PC-9 (cell line): ENCODE measurements around the gene TSHB. TPM values are rescaled to one million over a fixed set of nuclear protein-coding genes. Genes with fewer than 3 reads are reported as not detected.
"Not testable (repeated sequence)": the region's sequence is repeated elsewhere in the genome, so short reads cannot be mapped to it uniquely, and the experiment has no call there.

Experiments used
- BruUV-seq: library from RNA; stranded (reverse); fragments of 400-500 nt; replicated peaks from 2 replicates; lab custom pipeline; 2021; lab: Mats Ljungman, UMichigan
- CTCF ChIA-PET: fragments of 300-600 bp; sonication (Branson Sonifier 250); formaldehyde crosslinking; loops from one replicate; lab custom pipeline; 2022; ENCODE audit warnings: antibody characterized with exemption; lab: Charles Lee
- POLR2A ChIA-PET: fragments of 300-600 bp; sonication (Branson Sonifier 250); formaldehyde crosslinking; loops from one replicate; lab custom pipeline; 2022; ENCODE audit warnings: antibody characterized with exemption; ENCODE audit not compliant: unreplicated experiment; lab: Charles Lee
- DNase-seq, 2 experiments: peaks; one replicate each; pipeline versions ENCODE4 v3.0.0 to v3.0.0-alpha.2; 2015 to 2022; ENCODE audit warnings: mixed read lengths in 1 of 2
- H2AFZ ChIP-seq: fragments of 200-600 bp; sonication (generic); 2 replicates; pipeline ENCODE4 v1.8.1; 2017; ENCODE audit warnings: antibody characterized with exemption
- H3F3A ChIP-seq: fragments of 200-600 bp; sonication (generic); 2 replicates; pipeline ENCODE4 v1.8.1; 2017; ENCODE audit warnings: antibody characterized with exemption, mild to moderate bottlenecking, low read depth; ENCODE audit not compliant: insufficient read depth
- H3K27ac ChIP-seq: fragments of 200-600 bp; sonication (generic); 2 replicates; pipeline ENCODE4 v1.6.1; 2016; ENCODE audit warnings: mixed run types
- H3K27me3 ChIP-seq: fragments of 200-600 bp; sonication (generic); 2 replicates; pipeline ENCODE4 v1.6.1; 2016; ENCODE audit warnings: low read depth, mixed run types; ENCODE audit not compliant: insufficient read depth
- H3K36me3 ChIP-seq: fragments of 200-600 bp; sonication (generic); 2 replicates; pipeline ENCODE4 v1.6.1; 2016; ENCODE audit warnings: low read depth, mixed run types
- H3K4me1 ChIP-seq: fragments of 200-600 bp; sonication (generic); replicated peaks from 2 replicates; pipeline ENCODE4 v1.6.1; 2016; ENCODE audit warnings: mixed run types; ENCODE audit not compliant: insufficient read depth
- H3K4me2 ChIP-seq: fragments of 200-600 bp; sonication (generic); 2 replicates; pipeline ENCODE4 v1.6.1; 2017; ENCODE audit warnings: mixed run types
- H3K4me3 ChIP-seq: fragments of 200-600 bp; sonication (generic); 2 replicates; pipeline ENCODE4 v1.6.1; 2016; ENCODE audit warnings: mixed run types
- H3K79me2 ChIP-seq: fragments of 200-600 bp; sonication (generic); 2 replicates; pipeline ENCODE4 v1.6.1; 2017; ENCODE audit warnings: low read depth, mixed run types
- H3K9me2 ChIP-seq: fragments of 200-600 bp; sonication (generic); 2 replicates; pipeline ENCODE4 v1.8.1; 2017; ENCODE audit warnings: mild to moderate bottlenecking; ENCODE audit not compliant: insufficient read depth
- H3K9me3 ChIP-seq: fragments of 200-600 bp; sonication (generic); 2 replicates; pipeline ENCODE4 v1.8.1; 2016; ENCODE audit warnings: low read depth; ENCODE audit not compliant: insufficient read depth
- H4K20me1 ChIP-seq: fragments of 200-600 bp; sonication (generic); 2 replicates; pipeline ENCODE4 v1.8.1; 2017; ENCODE audit not compliant: insufficient read depth
- CTCF ChIP-seq: fragments of 200-600 bp; sonication (generic); conservative IDR thresholded peaks from 2 replicates; pipeline ENCODE4 v1.6.1; 2017; ENCODE audit warnings: mixed run types, antibody characterized with exemption, mild to moderate bottlenecking, moderate library complexity
- EZH2 ChIP-seq: fragments of 200-600 bp; sonication (generic); IDR thresholded peaks from 2 replicates; pipeline ENCODE4 v1.8.0; 2017; ENCODE audit warnings: antibody characterized with exemption, low read depth
- intact Hi-C: fragments of 100-400 bp; cut with micrococcal nuclease; formaldehyde crosslinking; loops from one replicate; pipeline ENCODE4 v1.10.0; 2022; ENCODE audit not compliant: unreplicated experiment
- total RNA-seq: library from RNA; stranded (reverse); gene quantifications from 2 replicates; pipeline ENCODE4 v1.2.3, GENCODE V29; 2021

The TSHB gene
- total RNA-seq, 1 experiment from 2014 or later = not detected

- Histone ChIP-seq H3K9me3 (no peaks in the 10 kb centered on the region), H3K9me2 (no peaks in the 10 kb centered on the region), H3K4me2 (no peak overlapping the region), H4K20me1 (no peaks in the 10 kb centered on the region), H3K79me2 (no peaks in the 10 kb centered on the region), H3F3A (no peaks in the 10 kb centered on the region), H2AFZ (no peak overlapping the region), H3K27ac (no peak overlapping the region), H3K36me3 (no peaks in the 10 kb centered on the region), H3K4me1 (no peaks in the 10 kb centered on the region), H3K27me3 (no peaks in the 10 kb centered on the region), H3K4me3 (no peak overlapping the region)
- intact Hi-C loops = no loop called here
- ChIA-PET CTCF (no interaction called here), POLR2A (no interaction called here)
- no peak for DNase-seq
- TF ChIP-seq CTCF (no peak), EZH2 (no peak)
- no TSS peak for BruUV-seq
These were observed 17.6 kb upstream of the TSHB start for GRCh38 chr1:115012006-115012405.

GRCh38 chr1:115012434-115012833 lies 17.2 kb upstream of the TSHB start:
- ChIA-PET POLR2A (no interaction called here), CTCF (no interaction called here)
- intact Hi-C loops = no loop called here

GRCh38 chr1:115013792-115014191 lies 15.8 kb upstream of the TSHB start:
- CTCF ChIA-PET = no interaction called here
- Histone ChIP-seq H3K9me3 (no peaks in the 10 kb centered on the region), H3K36me3 (no peaks in the 10 kb centered on the region), H3K79me2 (no peaks in the 10 kb centered on the region), H2AFZ (no peak overlapping the region), H3K27me3 (no peaks in the 10 kb centered on the region), H3K4me3 (no peak overlapping the region), H3K4me2 (no peak overlapping the region), H4K20me1 (no peaks in the 10 kb centered on the region), H3F3A (no peaks in the 10 kb centered on the region), H3K4me1 (no peaks in the 10 kb centered on the region), H3K9me2 (no peaks in the 10 kb centered on the region), H3K27ac (no peak overlapping the region)
- no peak for DNase-seq
- intact Hi-C loops = no loop called here
- POLR2A ChIA-PET = no interaction called here
- no peak for TF ChIP-seq CTCF
- BruUV-seq = no TSS peak

More at GRCh38 chr1:115012434-115012833, 17.2 kb upstream of the TSHB start:
- Histone ChIP-seq H4K20me1 (no peaks in the 10 kb centered on the region), H3K4me1 (no peaks in the 10 kb centered on the region), H3K79me2 (no peaks in the 10 kb centered on the region), H3K4me3 (no peak overlapping the region), H3K27me3 (no peaks in the 10 kb centered on the region), H3K27ac (no peak overlapping the region), H3K9me3 (no peaks in the 10 kb centered on the region), H3K36me3 (no peaks in the 10 kb centered on the region), H3K4me2 (no peak overlapping the region), H3K9me2 (no peaks in the 10 kb centered on the region), H2AFZ (no peak overlapping the region), H3F3A (no peaks in the 10 kb centered on the region)
- TF ChIP-seq EZH2 = no peak
- TF ChIP-seq CTCF = no peak
- no peak for DNase-seq
- no TSS peak for BruUV-seq

- CTCF ChIA-PET, H3K27me3 ChIP-seq: not testable (repeated sequence)
These were observed 10.1 kb upstream of the TSHB start for GRCh38 chr1:115019549-115019948.

More at GRCh38 chr1:115019549-115019948, 10.1 kb upstream of the TSHB start:
- DNase-seq, H3K4me2 ChIP-seq, H2AFZ ChIP-seq, H3K4me3 ChIP-seq, BruUV-seq, H3K4me1 ChIP-seq, H3F3A ChIP-seq, H4K20me1 ChIP-seq, H3K79me2 ChIP-seq, POLR2A ChIA-PET, H3K36me3 ChIP-seq, H3K9me2 ChIP-seq, intact Hi-C loops, H3K27ac ChIP-seq, H3K9me3 ChIP-seq: not testable (repeated sequence)
